Cardiac muscle cell (in vitro differentiated cells and primary cell): ENCODE measurements around the gene SGPP1. TPM values are rescaled to one million over a fixed set of nuclear protein-coding genes. Genes with fewer than 3 reads are reported as not detected.
"Not testable (repeated sequence)": the region's sequence is repeated elsewhere in the genome, so short reads cannot be mapped to it uniquely, and the experiment has no call there.

Experiments
- DNase-seq, 2 donors: peaks; one replicate each; pipeline versions ENCODE4 v3.0.0 to v3.0.0-alpha.2; 2010 to 2017; ENCODE audit warnings: low read depth in 1 of 2, low spot score in 1 of 2
- H3K27ac ChIP-seq: fragments of 200-600 bp; sonication (generic); 2 replicates; pipeline ENCODE4 v1.5.1; 2016
- H3K27me3 ChIP-seq: fragments of 200-600 bp; sonication (generic); 2 replicates; pipeline ENCODE4 v1.6.0; 2016; ENCODE audit warnings: control low read depth
- H3K36me3 ChIP-seq: fragments of 200-600 bp; sonication (generic); 2 replicates; pipeline ENCODE4 v1.5.1; 2016; ENCODE audit warnings: control low read depth
- H3K4me1 ChIP-seq: fragments of 200-600 bp; sonication (generic); 2 replicates; pipeline ENCODE4 v1.8.1; 2017; ENCODE audit warnings: low read depth, mild to moderate bottlenecking, mixed run types
- H3K4me3 ChIP-seq: fragments of 200-600 bp; sonication (generic); 2 replicates; pipeline ENCODE4 v1.5.1; 2016; ENCODE audit warnings: mild to moderate bottlenecking
- H3K9me3 ChIP-seq: fragments of 200-600 bp; sonication (generic); 2 replicates; pipeline ENCODE4 v1.5.1; 2017; ENCODE audit warnings: low read depth, mild to moderate bottlenecking, control low read depth
- CTCF ChIP-seq: IDR thresholded peaks from 2 replicates; pipeline ENCODE4 v1.5.1; 2012; ENCODE audit warnings: low read depth, mild to moderate bottlenecking, low read length
- polyA plus RNA-seq: library from polyadenylated mRNA; unstranded; fragments of >200 nt; fragmentation: Nextera tagmentation; extraction: Ambion mirVana; gene quantifications from 2 replicates; pipeline ENCODE4 v1.2.1, GENCODE V29; 2016
- total RNA-seq: library from RNA; depleted of rRNA; stranded (reverse); fragments of >200 nt; gene quantifications from 2 replicates; pipeline ENCODE4 v1.2.3, GENCODE V29; 2016

Gene SGPP1
- total and polyA plus RNA-seq, 2 experiments from 2014 or later = 10.6 to 12.2 TPM

GRCh38 chr14:63663428-63664341, 64.2 kb downstream of the SGPP1 start:
- Histone ChIP-seq H3K27ac (no peak overlapping the region), H3K9me3 (no peaks in the 10 kb centered on the region), H3K36me3 (no peaks in the 10 kb centered on the region), H3K4me1 (no peaks in the 10 kb centered on the region), H3K4me3 (no peak overlapping the region), H3K27me3 (no peaks in the 10 kb centered on the region)
- TF ChIP-seq CTCF = no peak
- DNase-seq = peak in 1 of 2 donors; percentile 7

GRCh38 chr14:63662776-63663175, 65.1 kb downstream of the SGPP1 start:
- no peak overlapping the region for H3K27ac ChIP-seq
- no peaks in the 10 kb centered on the region for H3K9me3 ChIP-seq

GRCh38 chr14:63661881-63662280, 66.0 kb downstream of the SGPP1 start:
- H3K27ac ChIP-seq, H3K4me1 ChIP-seq, H3K36me3 ChIP-seq, DNase-seq, H3K9me3 ChIP-seq, H3K4me3 ChIP-seq, H3K27me3 ChIP-seq: not testable (repeated sequence)

More at GRCh38 chr14:63662776-63663175, 65.1 kb downstream of the SGPP1 start:
- DNase-seq = no peak
- Histone ChIP-seq H3K4me1 (no peaks in the 10 kb centered on the region), H3K4me3 (no peak overlapping the region), H3K27me3 (no peaks in the 10 kb centered on the region), H3K36me3 (no peaks in the 10 kb centered on the region)
- TF ChIP-seq CTCF = no peak

GRCh38 chr14:63659726-63660125, 68.1 kb downstream of the SGPP1 start:
- TF ChIP-seq CTCF = no peak
- Histone ChIP-seq H3K36me3 (no peaks in the 10 kb centered on the region), H3K27ac (no peak overlapping the region), H3K27me3 (no peaks in the 10 kb centered on the region), H3K4me1 (no peaks in the 10 kb centered on the region), H3K9me3 (no peaks in the 10 kb centered on the region), H3K4me3 (no peak overlapping the region)
- peak in 1 of 2 donors; percentile 34 for DNase-seq

GRCh38 chr14:63656194-63656593, 71.7 kb downstream of the SGPP1 start:
- Histone ChIP-seq H3K27me3 (no peaks in the 10 kb centered on the region), H3K36me3 (no peaks in the 10 kb centered on the region), H3K4me3 (no peak overlapping the region), H3K4me1 (no peaks in the 10 kb centered on the region), H3K9me3 (no peaks in the 10 kb centered on the region), H3K27ac (no peak overlapping the region)
- DNase-seq = no peak
- no peak for TF ChIP-seq CTCF

- Histone ChIP-seq H3K9me3 (no peaks in the 10 kb centered on the region), H3K27me3 (no peaks in the 10 kb centered on the region), H3K27ac (no peak overlapping the region), H3K36me3 (no peaks in the 10 kb centered on the region), H3K4me1 (no peaks in the 10 kb centered on the region), H3K4me3 (no peak overlapping the region)
- TF ChIP-seq CTCF = no peak
- DNase-seq = no peak
Observed at GRCh38 chr14:63654936-63655335, 72.9 kb downstream of the SGPP1 start.
